Measurements from ENCODE around the gene SMARCAD1.
"Not testable (repeated sequence)": the region's sequence is repeated elsewhere in the genome, so short reads cannot be mapped to it uniquely, and the experiment has no call there.

SMARCAD1 gene

DNA sequence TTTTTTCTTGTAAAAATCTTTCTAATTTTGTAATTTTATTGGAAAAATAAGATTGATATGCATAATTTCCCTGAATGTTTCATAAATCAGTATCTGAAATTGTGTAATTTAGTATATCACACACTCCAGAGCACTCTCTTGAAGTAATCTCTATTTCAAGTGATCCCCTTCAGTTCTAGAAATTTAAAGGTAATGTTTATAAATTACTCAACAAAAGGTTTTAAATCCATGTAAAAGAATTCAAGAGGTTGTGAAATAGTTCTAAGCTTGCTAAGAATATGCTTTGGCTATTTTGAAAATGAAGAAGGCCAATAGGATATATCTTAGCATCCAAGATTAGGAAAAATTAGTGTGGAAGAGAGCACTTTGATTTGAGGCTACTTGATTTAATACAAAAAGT is 28.2 kb downstream of the SMARCAD1 start:
- DNase-seq, result no peak

DNA sequence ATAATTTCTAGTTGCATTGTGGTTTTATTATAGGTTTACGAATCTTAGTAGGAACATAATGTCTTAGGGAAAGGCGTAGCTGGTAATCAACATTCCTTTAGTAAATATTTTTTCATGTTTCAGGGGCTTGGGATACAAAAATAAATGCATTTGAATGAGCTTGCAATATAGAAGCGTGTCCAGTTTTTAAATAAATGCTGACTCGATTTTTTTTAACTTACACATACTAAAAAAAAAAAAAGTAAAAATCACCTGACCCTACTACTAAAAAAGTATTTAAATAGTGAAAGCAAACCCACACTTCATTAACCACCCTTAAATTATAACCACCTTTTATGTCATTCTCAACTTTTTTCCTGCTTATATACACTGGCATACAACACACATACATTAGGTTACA is 29.6 kb downstream of the SMARCAD1 start:
- no peak for DNase-seq

DNA sequence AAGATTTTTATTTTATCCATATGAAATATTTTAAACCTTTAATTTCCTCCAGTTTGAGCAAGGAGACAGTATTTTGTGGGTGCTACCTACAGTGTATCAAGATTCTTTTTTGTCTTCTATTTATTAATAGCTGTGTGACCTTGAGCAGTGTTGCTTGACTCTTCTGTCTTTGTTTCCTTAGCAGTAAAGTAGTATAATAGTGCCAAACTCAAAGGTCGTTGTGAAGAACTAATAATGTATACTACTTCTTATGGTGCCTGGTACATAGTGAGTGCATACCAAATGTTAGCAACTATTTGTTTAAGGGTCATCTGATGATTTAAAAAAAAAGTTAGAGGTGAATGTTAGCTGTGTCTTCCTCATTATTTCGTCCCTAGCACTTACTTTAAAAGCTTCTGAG is 30.5 kb downstream of the SMARCAD1 start:
- no peak for DNase-seq

DNA sequence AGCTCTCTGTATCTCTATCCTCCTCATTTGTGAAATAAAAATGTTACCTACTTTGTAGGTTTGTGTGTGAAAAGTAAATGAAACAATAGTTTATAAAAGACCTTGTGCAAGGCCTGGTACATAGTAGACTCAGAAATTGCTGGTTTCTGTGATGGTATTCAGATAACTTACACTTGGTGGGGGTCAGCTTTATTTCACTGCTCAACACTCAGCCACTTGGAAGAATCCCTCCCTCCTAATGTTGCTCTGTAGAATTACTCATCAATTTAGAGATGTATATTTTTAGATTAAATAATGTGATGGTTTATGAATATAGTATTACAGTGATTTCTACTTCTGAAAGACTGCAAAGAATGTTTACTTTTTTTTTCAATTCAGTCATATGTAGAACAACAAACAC is 32.7 kb downstream of the SMARCAD1 start:
- DNase-seq, result no peak

DNA sequence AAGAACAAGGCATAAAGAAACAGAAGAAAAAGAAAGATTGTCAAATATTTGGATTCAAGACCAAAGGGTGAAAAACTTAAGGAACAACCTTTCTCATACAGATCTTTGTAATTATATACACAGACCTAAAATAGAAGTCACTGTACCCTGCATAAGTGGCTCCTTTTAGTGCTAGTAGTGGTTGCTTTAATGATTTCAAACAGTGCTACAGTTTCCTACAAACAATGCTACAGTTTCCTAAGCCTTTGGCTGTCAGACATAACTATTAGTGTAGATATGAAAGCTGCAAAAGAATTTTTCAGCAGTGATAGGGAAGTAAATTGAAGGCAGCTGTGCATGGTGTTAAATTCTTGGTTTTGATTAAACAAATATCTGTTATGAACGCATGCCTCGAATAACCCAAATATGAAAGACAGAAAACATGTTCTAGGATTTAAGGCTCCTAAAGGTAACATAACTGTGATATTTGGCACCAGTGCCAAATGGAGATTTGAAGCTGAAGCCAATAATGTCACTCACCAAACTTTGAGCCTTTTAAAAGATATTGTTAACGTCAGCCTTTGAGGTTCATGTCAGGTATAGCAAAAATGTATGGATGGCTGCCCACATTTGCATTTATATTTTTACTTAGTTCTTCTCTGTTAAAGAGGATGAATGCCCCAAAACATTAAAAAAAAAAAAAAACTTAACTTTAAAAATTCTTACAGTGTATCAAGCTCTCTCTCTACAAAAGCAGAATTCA is 36.6 kb downstream of the SMARCAD1 start:
- DNase-seq, result no peak

DNA sequence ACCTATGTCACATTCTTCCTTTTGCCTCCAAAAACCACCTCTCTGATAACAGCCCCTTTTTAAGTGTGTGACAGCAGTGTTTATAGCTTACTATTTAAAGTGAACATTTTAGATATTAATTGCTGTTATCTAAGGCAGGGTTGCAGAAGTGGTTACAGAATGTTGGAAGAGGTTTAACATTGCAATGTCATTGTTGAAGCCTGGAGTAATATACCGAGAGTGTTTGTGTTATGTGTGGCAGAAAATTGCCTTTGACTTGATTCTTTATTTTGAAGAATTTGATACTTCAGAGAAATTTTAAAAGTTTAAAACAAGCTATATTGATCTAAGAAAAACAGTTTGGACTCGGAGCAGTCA is 37.1 kb downstream of the SMARCAD1 start:
- DNase-seq, result no peak

DNA sequence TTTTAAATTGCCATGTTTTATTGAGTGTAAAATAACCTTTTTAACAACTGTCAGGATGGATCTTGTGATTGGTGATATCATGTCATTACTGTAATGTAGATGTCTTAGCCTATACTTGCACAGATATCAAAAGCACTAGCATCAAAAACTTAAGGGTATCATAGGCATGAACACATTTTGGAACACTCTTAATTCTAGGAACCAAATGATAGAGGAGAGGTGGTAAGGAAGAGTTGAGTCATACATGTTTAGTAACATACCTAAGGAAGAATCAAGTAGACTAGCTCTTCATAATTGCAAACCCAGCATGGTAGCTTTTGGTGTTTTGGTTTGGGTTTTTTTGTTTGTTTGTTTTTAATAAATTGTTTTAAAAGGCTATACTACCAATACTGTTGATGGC is 43.4 kb downstream of the SMARCAD1 start:
- DNase-seq, result no peak

DNA sequence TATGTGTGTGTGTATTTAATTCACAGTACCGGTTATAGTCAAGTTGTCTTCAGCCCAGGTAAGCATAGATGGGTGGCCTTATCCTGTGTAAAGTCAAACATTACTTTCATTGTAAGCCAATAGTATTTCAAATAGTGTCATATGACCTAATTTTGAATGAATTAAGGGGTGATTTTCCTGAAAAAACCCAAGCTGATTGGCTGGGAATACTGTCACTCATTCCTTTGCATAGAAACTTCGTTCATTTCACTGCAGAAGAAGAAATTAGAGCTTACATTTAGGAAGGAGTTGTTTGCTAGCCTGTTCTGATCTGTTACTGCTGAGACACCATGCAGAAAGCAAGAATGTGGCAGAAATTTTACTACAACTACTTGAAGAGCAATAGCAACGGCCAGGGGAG is 45.4 kb downstream of the SMARCAD1 start:
- no peak for DNase-seq

DNA sequence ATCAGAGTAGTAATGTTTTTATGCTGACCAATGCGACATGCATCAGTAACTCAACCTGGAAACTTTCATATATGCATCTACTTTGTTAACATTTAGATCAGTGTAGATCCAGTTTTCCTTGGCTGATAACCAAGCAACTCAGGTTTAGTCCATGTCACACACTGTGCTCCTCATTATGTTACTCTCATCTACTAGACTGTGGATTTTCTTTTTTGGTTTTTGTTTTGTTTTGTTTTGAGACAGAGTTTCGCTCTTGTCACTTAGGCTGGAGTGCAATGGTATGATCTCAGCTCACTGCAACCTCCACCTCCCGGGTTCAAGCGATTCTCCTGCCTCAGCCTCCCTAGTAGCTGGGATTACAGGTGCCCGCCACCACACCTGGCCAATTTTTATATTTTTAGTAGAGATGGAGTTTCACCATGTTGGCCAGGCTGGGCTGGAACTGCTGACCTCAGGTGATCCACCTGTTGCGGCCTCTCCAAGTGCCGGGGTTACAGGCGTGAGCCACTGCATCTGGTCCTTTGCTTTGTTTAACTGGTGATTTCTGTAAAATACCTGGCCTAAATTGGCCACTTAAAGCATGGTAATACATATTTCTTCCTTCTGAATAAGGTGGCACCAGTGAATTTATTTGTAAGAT is 48.6 kb downstream of the SMARCAD1 start:
- no peak for DNase-seq

DNA sequence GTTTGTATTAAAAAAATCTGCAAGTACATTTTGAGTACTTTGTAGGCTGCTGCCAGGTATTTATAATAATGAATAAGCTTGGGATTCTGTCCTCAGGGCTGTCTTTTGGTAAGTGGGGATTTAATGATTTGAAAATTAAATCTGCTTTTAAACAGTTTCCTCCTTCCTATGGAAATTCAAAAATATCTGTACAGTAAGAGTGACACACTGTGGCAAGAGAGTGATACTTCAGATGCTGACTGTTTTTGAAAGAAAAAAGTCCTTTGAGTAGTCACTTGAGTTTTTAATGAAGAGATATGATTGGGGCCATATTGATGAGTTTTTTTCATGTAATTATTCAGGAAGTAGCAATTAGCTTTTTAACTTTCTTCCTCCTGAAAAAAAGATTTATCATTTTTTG is 49.2 kb downstream of the SMARCAD1 start:
- no peak for DNase-seq

DNA sequence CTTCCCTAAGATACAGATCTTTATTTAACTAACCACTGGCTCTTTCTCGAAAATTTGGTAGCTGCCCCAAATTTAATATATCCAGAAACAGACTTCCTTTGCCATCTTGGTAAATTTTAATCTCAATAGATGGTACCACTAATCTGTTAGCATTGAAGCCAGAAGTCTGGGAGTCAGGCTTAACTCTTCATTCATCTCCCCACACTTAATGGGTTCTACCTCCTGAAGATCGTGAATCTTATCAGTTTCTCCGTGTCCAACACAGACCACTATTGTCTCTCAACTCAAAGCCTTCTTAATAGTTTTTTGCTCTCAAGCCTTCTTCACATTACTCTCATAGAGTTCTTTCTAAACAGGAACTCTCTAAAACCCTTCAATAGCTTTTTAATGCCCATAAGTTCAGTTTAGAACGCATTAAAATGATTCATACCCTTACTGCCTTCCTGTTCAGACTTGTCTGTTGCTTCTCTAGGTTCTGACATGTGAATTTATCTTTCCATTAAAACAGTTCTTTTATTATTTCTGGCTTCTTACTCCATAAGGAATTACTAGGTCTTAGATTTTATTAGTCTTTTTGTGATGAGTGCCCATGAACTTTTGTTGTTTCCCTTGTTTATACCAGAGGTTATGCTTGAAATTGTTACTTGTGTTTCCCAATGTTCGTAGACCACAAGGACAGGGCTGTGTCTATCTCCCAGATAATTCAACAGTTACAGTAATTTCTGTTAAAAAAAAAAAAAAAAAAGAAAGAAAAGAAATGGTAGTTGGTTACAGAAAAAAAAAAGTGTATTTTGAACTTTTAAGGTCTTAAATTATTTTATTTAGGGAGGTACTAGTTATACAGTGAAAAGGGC is 54.7 kb downstream of the SMARCAD1 start:
- no peak for DNase-seq

DNA sequence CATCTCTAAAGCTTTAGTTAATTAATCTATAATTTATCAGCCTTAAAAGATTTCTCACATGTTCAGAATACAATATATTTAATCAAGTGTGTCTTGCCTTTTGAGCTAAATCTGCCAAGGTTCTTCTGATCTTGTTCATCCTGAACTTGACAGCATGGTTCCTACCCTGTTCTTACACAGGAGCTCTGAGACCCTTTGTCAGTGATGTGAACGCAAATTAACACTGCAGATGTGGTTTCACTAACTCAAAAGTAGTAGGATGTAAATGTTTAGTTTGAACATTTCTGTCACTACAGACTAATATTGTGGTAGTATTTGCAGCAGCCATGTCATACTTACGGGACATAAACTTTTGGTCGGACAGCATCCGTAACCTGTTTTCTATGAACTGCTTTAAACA is 59.4 kb downstream of the SMARCAD1 start:
- DNase-seq, result no peak

DNA sequence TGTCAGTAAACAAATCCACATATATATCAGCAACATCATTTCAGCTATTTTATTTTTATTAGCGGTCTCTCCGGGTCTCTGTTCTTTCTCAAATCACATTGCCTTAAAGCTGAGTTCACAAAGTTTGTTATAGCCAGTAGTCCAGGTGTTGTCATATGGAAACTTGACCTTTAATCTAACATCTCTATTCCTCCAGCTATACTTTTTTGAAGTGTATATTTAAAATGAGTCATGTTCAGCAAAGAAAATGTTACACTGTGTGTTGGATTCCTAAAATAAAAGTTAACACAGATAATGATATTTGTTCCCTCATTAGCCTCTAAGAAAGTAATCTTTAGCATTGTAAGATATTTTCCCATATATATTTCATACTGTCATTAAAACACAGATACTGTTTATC is 63.6 kb downstream of the SMARCAD1 start:
- DNase-seq, result no peak

DNA sequence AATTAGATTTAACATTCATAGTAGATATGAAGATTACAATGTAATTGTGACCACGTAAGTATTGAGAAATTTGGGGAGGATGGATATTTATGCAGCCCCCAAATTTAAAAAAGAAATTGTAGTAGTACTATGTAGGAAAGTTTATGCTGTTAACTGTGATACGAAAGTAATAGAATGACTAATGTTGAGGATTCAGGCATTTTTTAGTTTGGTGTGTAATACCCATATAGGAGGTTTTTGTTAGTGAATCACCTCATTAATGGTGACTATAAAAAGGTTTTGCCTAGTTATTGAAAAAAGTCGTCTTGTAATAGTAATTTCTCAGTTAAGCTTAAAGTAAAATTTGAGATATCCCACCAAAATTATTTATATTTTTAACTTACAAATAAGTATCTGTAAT is 67.2 kb downstream of the SMARCAD1 start:
- no peak for DNase-seq

DNA sequence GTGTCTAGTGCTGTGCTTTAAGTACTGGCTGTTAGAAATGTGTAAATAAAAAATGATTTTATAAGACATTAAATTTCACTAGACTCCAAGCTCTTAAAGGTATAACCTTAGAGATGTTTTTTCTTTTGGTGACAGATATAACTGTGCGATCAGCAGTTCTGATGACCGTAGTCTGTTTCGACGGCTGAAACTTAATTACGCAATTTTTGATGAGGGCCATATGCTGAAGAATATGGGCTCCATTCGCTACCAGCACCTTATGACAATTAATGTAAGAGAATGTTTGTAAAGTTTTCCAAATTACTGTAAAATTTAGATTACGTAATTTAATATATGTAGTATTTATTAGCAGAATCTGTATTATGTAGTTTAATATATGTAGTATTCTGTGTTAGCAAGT is 68.5 kb downstream of the SMARCAD1 start:
- no peak for DNase-seq

DNA sequence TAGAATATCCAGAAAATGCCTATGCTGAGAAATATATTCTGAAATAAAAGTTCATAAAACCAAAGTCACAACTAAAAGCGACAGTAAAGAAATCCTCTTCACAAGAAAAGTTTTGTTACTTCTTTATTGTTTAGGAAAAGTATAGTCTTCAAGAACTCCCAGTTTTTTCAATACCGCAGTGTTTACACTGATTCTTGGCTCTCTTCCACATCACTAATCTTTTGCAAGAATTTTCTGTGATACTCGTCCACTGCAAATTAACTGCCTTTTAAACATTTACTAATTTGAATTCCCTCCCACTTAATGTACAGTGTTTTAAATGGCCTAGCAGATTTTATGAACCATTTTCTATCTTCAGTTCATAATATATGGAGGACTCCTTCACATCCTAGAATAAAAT is 69.9 kb downstream of the SMARCAD1 start:
- DNase-seq, result no peak

DNA sequence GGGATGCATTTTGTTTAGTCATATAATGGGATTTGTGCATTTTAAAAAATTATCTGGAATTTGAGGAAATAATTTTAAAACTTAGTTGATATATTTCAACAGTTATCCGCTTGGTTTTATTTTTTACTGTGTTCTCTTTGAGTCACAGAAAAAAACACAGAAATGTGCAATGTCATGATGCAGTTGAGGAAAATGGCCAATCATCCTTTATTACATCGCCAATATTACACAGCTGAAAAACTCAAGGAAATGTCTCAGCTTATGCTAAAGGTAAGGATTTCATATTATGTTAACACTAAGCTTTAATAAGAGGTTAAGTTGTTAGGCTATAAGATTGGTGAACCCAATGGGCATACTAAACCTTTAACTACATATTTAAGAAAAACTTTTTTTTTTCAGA is 71.1 kb downstream of the SMARCAD1 start:
- DNase-seq, result no peak

DNA sequence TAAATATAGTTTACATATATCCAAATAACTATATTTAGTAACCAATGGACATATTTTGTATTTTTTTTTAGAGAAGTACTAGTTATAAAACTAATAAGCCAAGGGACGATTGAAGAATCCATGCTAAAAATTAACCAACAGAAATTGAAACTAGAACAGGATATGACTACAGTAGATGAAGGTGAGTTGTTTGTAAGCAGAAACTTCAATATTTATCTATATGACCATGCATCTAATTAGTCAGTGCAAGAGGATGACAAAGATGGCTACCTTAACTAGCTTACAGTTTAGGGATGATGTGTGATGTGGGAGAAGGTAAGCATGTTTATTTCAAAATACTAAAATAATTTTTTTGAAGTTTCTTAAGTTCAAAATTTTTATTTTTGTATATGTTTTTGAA is 77.2 kb downstream of the SMARCAD1 start:
- no peak for DNase-seq

DNA sequence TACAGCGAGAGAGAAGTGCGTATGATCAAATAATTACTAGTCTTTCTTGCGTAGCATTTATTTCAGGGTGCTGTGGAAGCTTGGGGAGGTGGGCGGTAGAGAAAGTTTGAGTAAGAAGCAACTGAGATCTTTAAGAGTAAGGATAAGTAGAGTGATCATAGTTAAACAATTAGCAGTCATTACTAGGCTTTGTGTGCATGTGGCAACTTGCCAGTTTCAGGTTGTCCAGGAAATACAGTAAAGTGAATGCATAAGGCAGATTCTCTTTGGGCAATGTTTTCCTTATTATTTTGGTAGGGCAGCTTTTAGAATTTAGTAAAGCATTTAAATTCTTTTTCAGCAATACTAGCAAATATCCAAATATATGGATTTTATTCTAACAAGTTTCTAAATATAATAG is 78.0 kb downstream of the SMARCAD1 start:
- no peak for DNase-seq

DNA sequence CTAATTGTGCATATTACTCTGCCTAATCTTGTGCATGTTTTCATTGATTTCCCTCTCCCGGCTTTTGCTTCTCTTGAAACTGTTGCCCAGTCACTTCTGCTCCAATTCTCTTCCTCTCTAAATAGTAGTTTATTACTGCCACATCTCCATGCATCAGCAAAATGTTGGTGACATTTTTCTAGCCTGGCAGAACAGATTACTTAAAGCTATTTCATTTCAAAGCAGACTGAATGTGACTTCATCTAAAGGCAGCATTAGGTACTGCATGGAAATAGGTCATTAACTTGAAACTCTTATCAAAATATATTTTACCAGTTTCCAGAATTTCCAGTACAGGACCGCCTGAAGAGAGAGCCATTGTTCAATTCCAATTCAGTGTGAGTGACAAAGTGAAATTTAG is 82.6 kb downstream of the SMARCAD1 start:
- DNase-seq, result no peak

DNA sequence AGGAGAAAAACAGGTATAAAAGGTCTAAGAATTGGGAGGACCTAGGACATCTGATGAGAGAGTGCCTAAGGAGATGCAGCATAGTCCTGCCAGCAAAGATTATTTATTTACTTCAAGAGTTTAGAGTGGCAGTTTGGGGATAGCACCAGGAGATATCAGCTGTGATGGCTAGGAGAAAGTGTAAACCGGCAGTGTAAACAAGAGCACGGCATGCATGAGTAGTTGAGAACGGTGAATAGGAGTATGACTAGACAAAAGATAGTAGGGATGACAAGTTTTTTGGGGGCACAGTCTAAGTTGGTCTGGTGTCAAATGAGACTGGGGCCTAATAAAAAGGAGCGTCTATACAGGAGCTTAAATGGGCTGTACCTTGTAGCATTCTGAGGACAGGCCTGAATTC is 86.3 kb downstream of the SMARCAD1 start:
- not testable (repeated sequence) for DNase-seq

DNA sequence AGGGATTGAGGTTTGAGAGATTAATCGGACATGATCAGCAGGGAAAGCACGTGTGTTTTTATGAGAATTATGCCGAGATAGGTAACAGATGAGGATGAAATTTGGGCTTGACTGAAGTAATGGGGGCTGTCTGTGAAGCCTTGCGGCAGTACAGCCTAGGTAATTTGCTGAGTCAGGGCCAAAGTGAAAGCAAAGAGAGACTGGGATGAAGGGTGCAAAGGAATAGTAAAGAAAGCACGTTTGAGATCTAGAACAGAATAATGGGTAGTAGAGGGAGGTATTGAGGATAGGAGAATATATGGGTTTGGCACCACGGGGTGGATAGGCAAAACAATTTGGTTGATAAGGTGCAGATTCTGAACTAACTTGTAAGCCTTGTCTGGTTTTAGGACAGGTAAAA is 87.8 kb downstream of the SMARCAD1 start:
- DNase-seq, result not testable (repeated sequence)

DNA sequence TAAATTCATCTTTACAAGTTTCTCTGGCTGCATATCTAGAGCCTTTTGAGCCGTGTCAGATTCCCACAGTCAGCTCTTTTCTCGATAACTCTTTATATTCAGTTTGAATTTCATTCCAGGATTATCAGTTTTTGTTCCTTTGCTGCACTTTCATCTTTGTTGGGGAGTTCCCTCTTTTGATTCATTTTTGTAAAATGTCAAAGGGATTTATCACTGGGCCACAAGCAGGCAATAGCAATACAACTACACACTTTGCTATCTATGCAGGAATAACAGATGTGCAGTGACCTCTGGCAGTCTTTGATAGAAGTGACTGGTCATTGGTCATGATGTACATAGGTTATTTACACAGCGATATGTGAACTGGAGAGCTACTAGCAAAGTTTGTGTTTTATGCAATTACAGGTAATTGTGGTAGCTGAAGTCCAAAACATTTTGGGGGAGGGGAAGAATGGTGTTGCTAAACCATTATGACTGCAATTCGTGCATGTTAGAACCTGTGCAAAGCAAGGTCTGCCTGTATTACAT is 91.1 kb downstream of the SMARCAD1 start:
- DNase-seq, result no peak

DNA sequence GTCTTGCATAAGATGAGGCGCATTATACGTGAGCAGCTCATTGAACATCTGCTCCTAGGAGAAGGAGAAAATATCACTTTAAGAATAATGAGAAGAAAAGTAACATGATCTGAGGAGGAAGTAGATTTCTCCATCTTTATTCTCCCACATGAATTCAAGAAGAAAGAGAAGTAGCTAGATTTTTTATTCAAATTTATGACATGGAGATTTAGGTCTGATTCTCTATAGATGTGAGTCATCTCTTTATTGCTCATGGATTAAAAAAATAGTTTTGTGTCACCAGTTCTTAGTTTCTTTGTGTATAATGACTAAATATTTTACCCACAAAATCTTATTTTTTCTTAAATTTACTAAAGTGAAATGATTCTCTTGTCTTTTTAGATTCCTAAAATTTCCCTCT is 94.5 kb downstream of the SMARCAD1 start:
- no peak for DNase-seq
